Right lung (tissue), 5 donors: Measurements from ENCODE around the gene PAFAH1B1. TPM values are rescaled to one million over a fixed set of nuclear protein-coding genes. Genes with fewer than 3 reads are reported as not detected.

Experiments
- DNase-seq, 2 donors: peaks; one replicate each; pipeline ENCODE4 v3.0.0-alpha.2; 2013
- polyA plus RNA-seq, 5 donors: library from polyadenylated mRNA; unstranded; fragments of 120-200 nt; gene quantifications; one replicate each; pipeline versions ENCODE4 v1.2.1 to v1.2.3, GENCODE V29; 2013; ENCODE audit warnings: inconsistent platforms in 1 of 5, low replicate concordance in 1 of 5; ENCODE audit not compliant: insufficient read length in 5 of 5, insufficient read depth in 1 of 5

Gene PAFAH1B1
- polyA plus RNA-seq, 5 donors = 105 to 191 (median 155) TPM

DNA sequence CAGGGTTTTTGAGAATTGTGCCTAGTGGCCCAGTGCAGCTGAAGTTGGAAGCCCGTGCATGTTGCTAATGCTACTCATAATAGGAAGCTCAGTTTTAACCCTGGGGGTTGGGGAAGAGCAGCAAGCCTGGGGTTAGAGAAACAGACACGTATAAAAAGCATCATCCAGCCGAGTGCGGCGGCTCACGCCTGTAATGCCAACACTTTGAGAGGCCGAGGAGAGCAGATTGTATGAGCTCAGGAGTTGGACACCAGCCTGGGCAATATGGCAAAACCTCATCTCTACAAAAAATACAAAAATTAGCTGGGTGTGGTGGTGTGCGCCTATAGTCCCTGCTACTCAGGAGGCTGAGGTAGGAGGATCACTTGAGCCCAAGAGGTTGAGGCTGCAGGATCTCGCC is 120.4 kb downstream of the PAFAH1B1 start:
- DNase-seq = no peak

DNA sequence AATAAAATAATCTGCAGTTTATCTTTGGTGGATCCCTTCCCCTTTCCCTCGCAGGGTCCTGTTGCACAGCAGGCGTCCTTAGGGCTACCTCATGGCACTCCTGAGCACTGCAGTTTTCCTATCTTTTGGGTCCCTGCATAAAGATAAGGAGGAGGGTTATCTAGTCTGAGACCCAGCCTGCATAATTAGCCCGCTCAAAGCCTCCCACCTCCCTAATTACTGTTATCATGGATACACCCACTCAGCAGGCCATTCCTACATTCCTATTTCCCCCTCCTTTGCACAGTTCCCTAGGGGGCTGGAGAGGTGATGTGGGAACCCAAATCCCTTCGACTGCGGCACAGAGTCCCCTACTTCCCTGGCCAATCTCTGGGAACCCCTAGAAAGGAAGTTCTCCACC is 123.2 kb downstream of the PAFAH1B1 start:
- no peak for DNase-seq

DNA sequence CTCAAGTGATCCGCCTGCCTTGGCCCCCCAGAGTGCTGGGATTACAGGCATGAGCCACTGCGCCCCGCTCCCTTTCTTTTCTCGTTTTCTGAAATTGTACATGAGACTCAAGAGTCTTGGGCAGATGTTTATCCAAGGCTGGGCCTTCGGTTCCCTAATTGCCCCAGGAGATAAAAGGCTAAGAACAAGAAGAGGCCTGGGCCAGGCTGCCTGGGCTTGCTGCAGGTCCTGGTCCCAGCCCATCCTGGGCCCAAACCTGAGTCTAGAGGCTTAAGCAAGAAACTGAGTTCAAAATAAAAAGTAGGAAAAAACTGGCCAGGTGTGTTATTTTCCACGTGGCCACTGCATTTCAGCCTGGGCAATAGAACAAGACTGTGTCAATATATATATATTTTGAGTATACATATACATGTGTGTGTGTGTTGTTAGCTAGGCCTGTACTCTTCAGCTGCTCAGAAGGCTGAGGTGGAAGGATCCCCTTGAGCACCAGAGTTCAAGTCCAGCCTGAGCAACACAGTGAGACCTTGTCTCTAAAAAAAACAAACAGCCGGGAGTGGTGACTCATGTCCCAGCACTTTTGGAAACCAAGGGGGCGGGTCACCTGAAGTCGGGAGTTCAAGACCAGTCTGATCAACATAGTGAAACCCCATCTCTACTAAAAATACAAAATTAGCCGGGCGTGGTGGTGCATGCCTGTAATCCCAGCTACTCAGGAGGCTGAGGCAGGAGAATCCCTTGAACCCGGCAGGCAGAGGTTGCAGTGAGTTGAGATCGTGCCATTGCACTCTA is 124.9 kb downstream of the PAFAH1B1 start:
- DNase-seq = no peak

DNA sequence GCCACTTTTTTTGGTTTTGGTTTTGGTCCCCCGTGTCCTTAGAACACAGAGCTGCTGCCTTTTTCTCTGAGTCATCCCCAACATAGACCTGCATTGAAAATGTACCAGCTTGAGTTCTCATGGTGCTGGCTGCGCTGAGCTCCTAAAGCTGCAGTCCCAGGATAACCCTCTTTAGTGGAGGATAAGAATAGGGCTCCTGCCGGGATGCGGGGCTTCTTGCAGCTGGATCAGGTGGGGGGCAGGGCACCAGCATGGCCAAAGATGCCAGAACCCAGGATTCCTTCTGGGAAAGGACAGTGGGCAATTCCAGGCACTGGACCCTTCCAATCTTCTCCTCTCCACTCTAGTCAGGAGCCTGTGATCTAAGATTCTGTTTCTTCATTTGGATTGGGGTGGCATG is 126.4 kb downstream of the PAFAH1B1 start:
- DNase-seq = no peak

DNA sequence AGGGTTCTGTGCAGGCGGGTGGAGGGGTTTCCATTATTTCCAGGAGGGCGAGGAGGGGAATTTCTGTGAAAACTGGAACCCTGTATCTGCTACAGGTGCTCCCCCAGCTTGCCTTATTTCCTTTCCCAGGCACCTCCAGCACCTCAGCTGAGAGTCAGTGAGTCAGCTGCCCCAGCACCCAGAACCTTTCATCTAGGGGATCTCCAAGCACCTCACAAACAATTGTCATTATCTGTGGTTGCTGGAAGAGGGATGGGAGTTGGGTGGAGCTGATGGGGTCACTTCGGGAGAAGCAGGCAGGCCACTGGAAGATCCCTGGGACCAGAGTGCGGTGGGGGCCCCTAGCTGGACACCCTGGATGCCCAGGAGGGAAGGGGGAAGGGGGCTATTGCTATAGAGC is 128.1 kb downstream of the PAFAH1B1 start:
- no peak for DNase-seq

DNA sequence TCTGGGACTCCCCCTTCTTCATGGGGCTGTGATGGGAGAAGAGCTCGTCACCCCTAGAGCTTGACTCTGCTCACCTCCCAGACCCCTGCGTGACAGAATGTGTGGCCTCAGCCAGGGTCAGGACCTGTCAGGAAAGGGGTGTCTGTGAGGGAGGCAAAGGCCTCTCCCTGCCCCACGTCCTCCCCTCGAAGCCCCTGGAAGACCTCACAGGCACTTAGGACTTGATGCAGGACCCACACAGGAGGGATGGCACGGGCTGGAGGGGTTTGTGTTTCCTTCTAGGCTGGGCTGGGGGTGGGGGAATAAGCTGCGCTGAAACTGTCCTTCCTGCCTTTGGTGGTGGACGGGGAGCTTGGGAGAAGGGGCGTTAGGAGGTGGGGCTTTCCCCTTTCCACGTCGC is 129.2 kb downstream of the PAFAH1B1 start:
- DNase-seq = no peak

DNA sequence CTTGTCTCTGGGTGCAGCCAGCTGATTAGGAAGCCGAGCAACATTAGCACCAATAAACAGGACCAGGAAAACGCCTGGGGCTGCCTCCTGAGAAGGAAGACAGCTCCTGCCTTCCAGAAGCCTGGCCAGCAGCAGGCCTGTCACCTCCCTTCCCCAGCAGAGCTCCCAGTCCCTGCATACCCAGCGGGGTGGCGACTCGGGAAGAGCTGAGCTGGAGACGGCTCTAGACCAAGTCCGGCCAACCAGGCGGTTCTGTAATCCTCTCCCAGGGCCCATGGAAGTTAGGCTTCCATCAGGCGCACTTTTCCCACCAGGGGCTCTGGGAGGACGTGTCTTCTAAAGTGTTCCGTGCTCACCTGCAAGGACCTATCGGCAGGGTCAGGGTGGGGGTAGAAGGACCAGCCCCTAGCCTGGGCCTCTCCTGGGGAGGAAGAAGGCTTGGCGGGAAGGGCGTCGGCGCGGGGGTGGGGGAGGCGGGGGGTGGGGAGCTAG is 130.1 kb downstream of the PAFAH1B1 start:
- DNase-seq = no peak

DNA sequence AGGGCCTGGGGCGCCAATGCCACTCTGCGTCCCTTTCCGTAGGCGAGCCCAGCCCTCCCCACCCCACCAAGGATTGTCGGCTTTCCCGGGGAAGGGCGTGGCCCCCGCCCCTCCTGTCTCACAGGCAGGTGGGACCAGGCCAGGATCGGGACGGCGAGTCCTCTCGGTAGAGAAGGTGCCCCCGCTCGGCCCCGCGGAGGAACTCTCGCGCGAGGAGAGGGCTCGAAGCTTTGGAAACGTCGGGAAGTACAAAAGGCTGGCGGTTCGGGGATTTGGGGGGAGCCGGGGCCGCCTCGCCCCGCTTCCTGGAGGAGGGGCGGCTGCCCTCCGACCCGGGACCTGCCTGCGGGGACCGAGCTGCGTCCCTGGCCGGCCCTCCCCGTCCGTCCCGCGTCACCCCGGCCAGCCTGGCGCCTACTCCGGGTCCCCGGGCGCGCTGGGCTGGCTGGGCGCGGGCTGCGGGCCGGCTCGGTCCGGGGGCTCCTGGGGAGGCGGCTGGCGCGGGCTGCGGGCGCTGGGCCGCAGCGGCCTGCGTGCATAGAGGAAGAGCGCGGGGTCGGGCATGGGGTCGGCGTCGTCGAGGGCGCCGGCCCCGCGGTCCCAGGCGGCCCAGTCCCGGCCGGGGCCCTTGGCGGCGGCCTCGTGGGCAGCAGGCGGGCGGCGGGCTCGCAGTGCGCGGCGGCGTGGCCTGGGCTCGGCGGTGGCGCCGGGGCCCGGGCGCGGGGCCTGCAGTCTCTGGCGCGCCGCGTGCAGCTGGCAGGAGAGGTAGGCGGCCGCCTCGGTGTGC is 130.7 kb downstream of the PAFAH1B1 start:
- no peak for DNase-seq

DNA sequence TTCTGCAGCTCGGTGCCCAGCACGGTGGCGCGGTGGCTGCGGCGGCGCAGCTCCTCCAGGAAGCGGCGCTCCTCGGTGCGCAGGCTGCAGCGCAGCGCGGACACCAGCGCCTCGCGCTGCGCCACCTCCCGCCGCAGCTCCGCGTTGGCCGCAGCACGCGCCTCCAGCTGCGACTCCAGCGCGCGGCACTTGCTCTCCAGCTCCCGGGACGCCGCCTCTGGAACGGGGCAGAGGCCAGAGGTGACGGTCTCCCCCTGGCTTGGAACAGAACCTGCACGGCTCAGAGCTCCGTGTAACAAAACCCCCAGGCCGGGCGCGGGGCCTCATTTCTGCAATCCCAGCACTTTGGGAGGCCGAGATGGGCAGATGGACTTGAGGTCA is 131.3 kb downstream of the PAFAH1B1 start:
- DNase-seq = no peak

DNA sequence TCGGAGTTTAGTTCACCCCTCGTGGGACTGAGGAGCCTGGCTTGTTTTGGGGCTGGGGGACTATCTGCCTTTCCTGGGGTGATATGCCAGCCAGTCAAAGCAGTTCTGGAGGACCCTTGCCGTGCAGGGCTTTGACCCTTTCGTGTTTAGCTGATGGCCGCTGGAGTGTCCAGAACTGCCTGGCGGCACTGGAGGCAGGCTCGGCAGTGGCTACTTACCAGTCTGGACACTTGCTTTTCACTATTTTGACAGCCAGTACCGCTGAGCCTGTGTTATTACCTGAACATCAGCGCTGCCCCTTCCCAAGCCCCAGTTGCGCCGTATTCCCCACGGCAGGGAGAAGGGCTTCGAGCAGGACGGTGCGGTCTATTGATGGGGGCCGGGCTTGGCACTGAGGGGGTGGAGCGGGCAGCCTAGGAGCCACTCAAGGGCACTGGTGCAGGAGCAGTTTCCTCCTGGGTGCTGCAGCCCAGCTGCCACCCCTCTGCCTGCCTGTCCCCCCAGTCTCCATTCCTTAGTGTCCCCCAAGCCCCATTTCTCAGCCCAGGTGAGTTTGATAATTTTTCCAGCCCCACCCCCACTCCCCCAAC is 137.4 kb downstream of the PAFAH1B1 start:
- no peak for DNase-seq

DNA sequence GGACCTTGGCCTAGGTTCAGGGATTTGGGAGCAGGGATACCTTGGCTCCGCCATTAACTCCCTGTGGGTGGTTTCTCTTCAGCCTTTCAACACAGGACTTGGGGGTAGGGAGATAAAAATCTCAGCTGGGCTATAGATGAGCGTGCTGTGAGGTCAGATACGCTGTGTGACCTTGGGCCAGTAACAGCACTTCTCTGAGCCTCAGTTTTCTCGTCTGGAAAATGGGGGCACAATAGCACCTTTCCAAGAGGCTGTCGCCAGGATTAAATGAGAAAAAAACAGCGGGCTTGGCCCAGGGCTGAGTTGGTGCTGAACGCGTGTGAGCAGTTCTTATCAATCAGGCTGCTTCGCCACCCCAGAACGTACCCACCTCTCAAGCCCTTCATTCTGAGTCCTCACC is 138.4 kb downstream of the PAFAH1B1 start:
- DNase-seq = no peak

DNA sequence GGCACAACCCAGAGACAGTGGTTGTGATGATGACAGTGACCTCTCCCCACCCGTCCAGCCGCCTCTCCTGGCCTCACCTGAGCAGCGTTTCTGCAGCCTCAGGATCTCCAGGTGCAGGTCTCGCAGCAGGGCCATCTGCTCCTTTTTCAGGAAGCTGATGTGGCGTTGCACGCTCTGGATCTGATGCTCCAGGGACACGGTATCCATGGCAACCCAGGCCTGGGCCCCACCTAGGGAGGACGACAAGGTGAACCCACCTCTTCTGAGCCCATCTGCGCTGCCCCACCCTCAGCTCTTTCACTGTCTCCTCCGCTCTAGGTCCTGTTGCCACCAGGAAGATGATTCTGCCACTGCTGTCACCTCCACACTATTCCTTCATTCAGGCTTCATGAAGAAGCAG is 141.5 kb downstream of the PAFAH1B1 start:
- no peak for DNase-seq

Other genes starting within 250 kb of the PAFAH1B1 start
- 10 to 100 TPM; 10.2 to 20.2 (median 12.5) TPM for gene MNT, start 192.6 kb upstream of the PAFAH1B1 start, polyA plus RNA-seq
- 10 to 100 TPM; 36.2 to 44.9 (median 38.7) TPM for gene METTL16, start 81.8 kb upstream of the PAFAH1B1 start, polyA plus RNA-seq
- 10 to 100 TPM; 20.5 to 38.6 (median 29.3) TPM for gene CLUH, start 118.1 kb downstream of the PAFAH1B1 start, polyA plus RNA-seq
- gene CCDC92B, start 156.0 kb downstream of the PAFAH1B1 start, polyA plus RNA-seq = under 1 TPM; 0.13 to 0.46 (median 0.24) TPM
- 10 to 100 TPM in 1 of 5 donors, 1 to 10 TPM in 4; 7.3 to 10.7 (median 8.7) TPM for gene RAP1GAP2, start 202.8 kb downstream of the PAFAH1B1 start, polyA plus RNA-seq